Smooth muscle cell (in vitro differentiated cells): ENCODE results near the gene PLBD2. TPM values are rescaled to one million over a fixed set of nuclear protein-coding genes. Genes with fewer than 3 reads are reported as not detected.

ENCODE experiments used
- DNase-seq: peaks from one replicate; lab custom pipeline; 2025; ENCODE audit not compliant: unreplicated experiment; lab: John Stamatoyannopoulos, UW
- H2AFZ ChIP-seq: fragments of 200-600 bp; sonication (generic); 2 replicates; pipeline ENCODE4 v1.6.0; 2016; ENCODE audit warnings: antibody characterized with exemption, low read depth, mild to moderate bottlenecking
- H3F3A ChIP-seq: fragments of 200-600 bp; sonication (generic); 2 replicates; pipeline ENCODE4 v1.6.0; 2017; ENCODE audit warnings: antibody characterized with exemption, low read depth
- H3K27ac ChIP-seq: fragments of 200-600 bp; sonication (generic); 2 replicates; pipeline ENCODE4 v1.5.1; 2016; ENCODE audit warnings: low read depth, mild to moderate bottlenecking
- H3K27me3 ChIP-seq: fragments of 200-600 bp; sonication (generic); 2 replicates; pipeline ENCODE4 v1.6.1; 2016; ENCODE audit warnings: low read depth, mild to moderate bottlenecking
- H3K36me3 ChIP-seq: fragments of 200-600 bp; sonication (generic); 2 replicates; pipeline ENCODE4 v1.5.1; 2016; ENCODE audit warnings: low read depth
- H3K4me1 ChIP-seq: fragments of 200-600 bp; sonication (generic); 2 replicates; pipeline ENCODE4 v1.5.1; 2016; ENCODE audit warnings: low read depth
- H3K4me2 ChIP-seq: fragments of 200-600 bp; sonication (generic); 2 replicates; pipeline ENCODE4 v1.6.0; 2016; ENCODE audit warnings: mild to moderate bottlenecking
- H3K4me3 ChIP-seq: fragments of 200-600 bp; sonication (generic); 2 replicates; pipeline ENCODE4 v1.5.1; 2016; ENCODE audit warnings: mild to moderate bottlenecking
- H3K79me2 ChIP-seq: fragments of 200-600 bp; sonication (generic); 2 replicates; pipeline ENCODE4 v1.6.0; 2016; ENCODE audit warnings: low read depth, mild to moderate bottlenecking
- H3K9ac ChIP-seq: fragments of 200-600 bp; sonication (generic); 2 replicates; pipeline ENCODE4 v1.6.0; 2016; ENCODE audit warnings: low read depth
- H3K9me3 ChIP-seq: fragments of 200-600 bp; sonication (generic); replicated peaks from 2 replicates; pipeline ENCODE4 v1.5.1; 2016; ENCODE audit warnings: low read depth
- H4K20me1 ChIP-seq: fragments of 200-600 bp; sonication (generic); 2 replicates; pipeline ENCODE4 v1.6.0; 2016; ENCODE audit warnings: low read depth
- WGBS: methylation state at CpG from one replicate; pipeline ENCODE4 v1.1.7; 2016; ENCODE audit warnings: low lambda C conversion rate; 5-methylcytosine and 5-hydroxymethylcytosine counted together
- polyA plus RNA-seq: library from polyadenylated mRNA; unstranded; fragments of >200 nt; fragmentation: Nextera tagmentation; extraction: Ambion mirVana; gene quantifications from 2 replicates; pipeline ENCODE4 v1.2.1, GENCODE V29; 2016
- total RNA-seq: library from RNA; depleted of rRNA; stranded (reverse); fragments of >200 nt; gene quantifications from 2 replicates; pipeline ENCODE4 v1.2.3, GENCODE V29; 2014
- TF ChIP-seq, protein P1 (sequence below): fragments of 200-600 bp; sonication (generic); IDR thresholded peaks from 2 replicates; pipeline ENCODE4 v1.5.1; 2017; ENCODE audit warnings: borderline replicate concordance, mild to moderate bottlenecking, antibody characterized with exemption; ENCODE audit not compliant: insufficient read depth, poor library complexity, severe bottlenecking

Gene PLBD2
- total and polyA plus RNA-seq, 2 experiments from 2014 or later = 19.6 to 32.9 TPM

DNA sequence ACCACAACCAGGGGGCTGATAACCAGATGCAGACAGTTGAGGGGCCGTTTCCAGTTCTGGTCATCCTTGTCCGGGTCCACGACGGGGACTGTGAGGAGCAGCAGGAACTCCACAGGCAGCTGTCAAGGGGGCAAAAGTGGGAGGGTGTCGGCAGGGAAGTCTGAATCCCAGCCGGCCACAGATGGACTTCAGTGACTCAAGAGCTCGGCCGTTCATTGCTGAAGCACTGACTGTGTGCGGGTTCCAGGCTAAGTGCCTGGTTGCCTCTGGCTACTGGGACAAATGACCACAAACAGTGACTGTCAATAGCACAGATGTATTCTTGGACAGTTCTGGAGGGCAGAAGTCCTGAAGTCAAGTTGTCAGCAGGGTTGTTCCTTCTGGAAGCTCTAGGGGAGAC, 43.0 kb upstream of the PLBD2 start:
- Histone ChIP-seq H3K9me3 (no peaks in the 10 kb centered on the region), H2AFZ (no peak overlapping the region), H3K27ac (no peak overlapping the region), H3K4me2 (no peak overlapping the region), H3K27me3 (no peaks in the 10 kb centered on the region), H3K9ac (no peak overlapping the region), H3K36me3 (no peaks in the 10 kb centered on the region), H3F3A (no peaks in the 10 kb centered on the region), H4K20me1 (no peaks in the 10 kb centered on the region), H3K79me2 (no peaks in the 10 kb centered on the region), H3K4me3 (no peak overlapping the region), H3K4me1 (no peaks in the 10 kb centered on the region)
- 76% methylated on average over 9 of the region's 9 CpGs for WGBS
- TF ChIP-seq, protein P1, sequence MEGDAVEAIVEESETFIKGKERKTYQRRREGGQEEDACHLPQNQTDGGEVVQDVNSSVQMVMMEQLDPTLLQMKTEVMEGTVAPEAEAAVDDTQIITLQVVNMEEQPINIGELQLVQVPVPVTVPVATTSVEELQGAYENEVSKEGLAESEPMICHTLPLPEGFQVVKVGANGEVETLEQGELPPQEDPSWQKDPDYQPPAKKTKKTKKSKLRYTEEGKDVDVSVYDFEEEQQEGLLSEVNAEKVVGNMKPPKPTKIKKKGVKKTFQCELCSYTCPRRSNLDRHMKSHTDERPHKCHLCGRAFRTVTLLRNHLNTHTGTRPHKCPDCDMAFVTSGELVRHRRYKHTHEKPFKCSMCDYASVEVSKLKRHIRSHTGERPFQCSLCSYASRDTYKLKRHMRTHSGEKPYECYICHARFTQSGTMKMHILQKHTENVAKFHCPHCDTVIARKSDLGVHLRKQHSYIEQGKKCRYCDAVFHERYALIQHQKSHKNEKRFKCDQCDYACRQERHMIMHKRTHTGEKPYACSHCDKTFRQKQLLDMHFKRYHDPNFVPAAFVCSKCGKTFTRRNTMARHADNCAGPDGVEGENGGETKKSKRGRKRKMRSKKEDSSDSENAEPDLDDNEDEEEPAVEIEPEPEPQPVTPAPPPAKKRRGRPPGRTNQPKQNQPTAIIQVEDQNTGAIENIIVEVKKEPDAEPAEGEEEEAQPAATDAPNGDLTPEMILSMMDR = no peak
- no peak for DNase-seq

DNA sequence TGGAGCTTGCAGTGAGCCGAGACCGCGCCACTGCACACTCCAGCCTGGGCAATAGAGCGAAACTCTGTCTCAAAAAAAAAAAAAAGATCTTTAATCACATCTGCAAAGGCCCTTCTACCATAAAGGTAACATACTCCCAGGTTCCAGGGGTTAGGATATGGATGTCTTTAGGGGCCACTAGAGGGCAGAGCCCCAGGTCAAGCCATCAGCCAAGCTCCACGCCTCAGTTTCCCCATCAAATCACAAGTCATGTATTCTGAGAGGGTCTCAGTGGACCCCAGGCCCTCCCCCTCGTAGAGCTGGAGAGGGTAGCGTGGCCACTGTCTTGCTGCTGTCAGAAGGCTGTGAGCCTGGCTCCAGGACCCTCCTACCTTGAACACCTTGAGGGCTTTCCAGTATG, 42.2 kb upstream of the PLBD2 start:
- Histone ChIP-seq H3K9me3 (no peaks in the 10 kb centered on the region), H3K27ac (no peak overlapping the region), H3K27me3 (no peaks in the 10 kb centered on the region), H3K36me3 (no peaks in the 10 kb centered on the region), H3K4me3 (no peak overlapping the region), H4K20me1 (no peaks in the 10 kb centered on the region), H3K4me2 (no peak overlapping the region), H3K4me1 (no peaks in the 10 kb centered on the region), H3K9ac (no peak overlapping the region), H3F3A (no peaks in the 10 kb centered on the region), H2AFZ (no peak overlapping the region), H3K79me2 (no peaks in the 10 kb centered on the region)
- DNase-seq = no peak
- 97% methylated on average over 7 of the region's 7 CpGs for WGBS
- TF ChIP-seq, protein P1 = no peak

DNA sequence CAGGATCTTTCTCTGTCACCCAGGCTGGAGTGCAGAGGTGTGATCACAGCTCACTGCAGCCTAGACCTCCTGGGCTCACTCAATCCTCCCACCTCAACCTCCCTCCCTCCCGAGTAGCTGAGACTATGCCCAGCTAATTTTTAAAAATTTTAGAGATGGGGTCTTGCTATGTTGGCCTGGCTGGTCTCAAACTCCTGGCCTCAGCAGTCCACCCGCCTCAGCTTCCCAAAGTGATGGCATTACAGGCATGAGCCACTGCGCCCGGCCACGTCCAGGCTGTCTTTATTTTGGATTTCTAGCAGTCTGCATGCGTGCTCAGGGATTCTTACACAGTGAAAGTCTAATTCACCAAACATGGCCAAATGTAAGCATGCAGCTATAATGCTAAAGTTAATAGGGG, 41.3 kb upstream of the PLBD2 start:
- 95% methylated on average over 6 of the region's 6 CpGs for WGBS
- TF ChIP-seq, protein P1 = no peak

DNA sequence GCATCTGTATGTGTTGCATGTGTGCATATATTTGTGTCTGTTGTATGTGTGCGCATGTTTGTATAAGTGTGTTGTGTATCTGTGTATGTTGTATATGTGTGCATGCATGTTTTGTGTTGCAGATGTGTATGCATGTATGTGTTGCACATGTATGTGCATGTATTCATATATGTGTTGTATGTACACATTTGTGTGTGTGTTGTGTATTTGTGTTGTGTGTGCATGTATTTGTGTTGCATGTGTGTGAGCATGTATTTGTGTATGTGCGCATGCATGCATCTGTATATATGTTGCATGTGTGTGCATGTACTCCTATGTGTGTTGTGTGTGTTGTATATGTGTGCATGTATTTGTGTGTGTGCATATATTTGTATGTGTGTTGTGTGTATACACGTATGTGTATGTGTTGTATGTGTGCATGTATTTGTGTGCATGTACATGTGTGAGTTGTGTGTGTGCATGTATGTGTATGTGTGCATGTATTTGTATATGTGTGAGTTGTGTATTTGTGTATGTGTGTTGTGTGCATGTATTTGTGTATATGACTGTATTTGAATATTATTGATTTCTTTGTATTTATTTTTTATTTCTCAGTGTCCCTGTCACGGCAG, 40.2 kb upstream of the PLBD2 start:
- TF ChIP-seq, protein P1 = no peak
- H3K4me2 ChIP-seq = no peak overlapping the region
- no peaks in the 10 kb centered on the region for H3F3A ChIP-seq
- H3K27me3 ChIP-seq = no peaks in the 10 kb centered on the region
- no peaks in the 10 kb centered on the region for H4K20me1 ChIP-seq
- H3K4me3 ChIP-seq = no peak overlapping the region
- H3K79me2 ChIP-seq = no peaks in the 10 kb centered on the region
- H3K36me3 ChIP-seq = no peaks in the 10 kb centered on the region
- no peak overlapping the region for H2AFZ ChIP-seq
- 93% methylated on average over 4 of the region's 4 CpGs for WGBS
- H3K9me3 ChIP-seq = no peaks in the 10 kb centered on the region
- no peak for DNase-seq
- H3K27ac ChIP-seq = no peak overlapping the region
- no peaks in the 10 kb centered on the region for H3K4me1 ChIP-seq
- H3K9ac ChIP-seq = no peak overlapping the region

More for the DNA sequence above, 41.3 kb upstream of the PLBD2 start:
- H3K9me3 ChIP-seq = no peaks in the 10 kb centered on the region
- H3K27ac ChIP-seq = no peak overlapping the region
- H3K4me1 ChIP-seq = no peaks in the 10 kb centered on the region
- no peak for DNase-seq
- H3K4me2 ChIP-seq = no peak overlapping the region
- H3K4me3 ChIP-seq = no peak overlapping the region
- no peaks in the 10 kb centered on the region for H3K36me3 ChIP-seq
- H4K20me1 ChIP-seq = no peaks in the 10 kb centered on the region
- no peak overlapping the region for H3K9ac ChIP-seq
- H3K79me2 ChIP-seq = no peaks in the 10 kb centered on the region
- no peaks in the 10 kb centered on the region for H3K27me3 ChIP-seq
- H2AFZ ChIP-seq = no peak overlapping the region
- H3F3A ChIP-seq = no peaks in the 10 kb centered on the region
